B cell (primary cell): Measurements from ENCODE around the gene TPH2.

Source experiments
- EZH2 ChIP-seq: IDR thresholded peaks from 2 replicates; pipeline ENCODE4 v1.6.1; 2012; ENCODE audit warnings: borderline replicate concordance, low read depth, mild to moderate bottlenecking, moderate library complexity, low read length; ENCODE audit not compliant: insufficient read depth, poor library complexity, severe bottlenecking
- TF ChIP-seq, protein P1 (sequence below): fragments of 200-600 bp; IDR thresholded peaks from one replicate; pipeline ENCODE4 v1.8.0; 2022; ENCODE audit warnings: antibody characterized with exemption, mild to moderate bottlenecking

- no peak for TF ChIP-seq EZH2
- TF ChIP-seq, protein P1, sequence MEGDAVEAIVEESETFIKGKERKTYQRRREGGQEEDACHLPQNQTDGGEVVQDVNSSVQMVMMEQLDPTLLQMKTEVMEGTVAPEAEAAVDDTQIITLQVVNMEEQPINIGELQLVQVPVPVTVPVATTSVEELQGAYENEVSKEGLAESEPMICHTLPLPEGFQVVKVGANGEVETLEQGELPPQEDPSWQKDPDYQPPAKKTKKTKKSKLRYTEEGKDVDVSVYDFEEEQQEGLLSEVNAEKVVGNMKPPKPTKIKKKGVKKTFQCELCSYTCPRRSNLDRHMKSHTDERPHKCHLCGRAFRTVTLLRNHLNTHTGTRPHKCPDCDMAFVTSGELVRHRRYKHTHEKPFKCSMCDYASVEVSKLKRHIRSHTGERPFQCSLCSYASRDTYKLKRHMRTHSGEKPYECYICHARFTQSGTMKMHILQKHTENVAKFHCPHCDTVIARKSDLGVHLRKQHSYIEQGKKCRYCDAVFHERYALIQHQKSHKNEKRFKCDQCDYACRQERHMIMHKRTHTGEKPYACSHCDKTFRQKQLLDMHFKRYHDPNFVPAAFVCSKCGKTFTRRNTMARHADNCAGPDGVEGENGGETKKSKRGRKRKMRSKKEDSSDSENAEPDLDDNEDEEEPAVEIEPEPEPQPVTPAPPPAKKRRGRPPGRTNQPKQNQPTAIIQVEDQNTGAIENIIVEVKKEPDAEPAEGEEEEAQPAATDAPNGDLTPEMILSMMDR = no peak
These were observed 15.6 kb downstream of the TPH2 start for GRCh38 chr12:71954083-71954778.
